HG02623 (cell line): ENCODE results near the gene DDRGK1.

ENCODE experiments used
- ATAC-seq: cut with Tn5 transposase; IDR thresholded peaks from one replicate; pipeline ENCODE4 v1.9.1; 2021; ENCODE audit warnings: moderate library complexity; ENCODE audit not compliant: unreplicated experiment

The DDRGK1 gene

DNA sequence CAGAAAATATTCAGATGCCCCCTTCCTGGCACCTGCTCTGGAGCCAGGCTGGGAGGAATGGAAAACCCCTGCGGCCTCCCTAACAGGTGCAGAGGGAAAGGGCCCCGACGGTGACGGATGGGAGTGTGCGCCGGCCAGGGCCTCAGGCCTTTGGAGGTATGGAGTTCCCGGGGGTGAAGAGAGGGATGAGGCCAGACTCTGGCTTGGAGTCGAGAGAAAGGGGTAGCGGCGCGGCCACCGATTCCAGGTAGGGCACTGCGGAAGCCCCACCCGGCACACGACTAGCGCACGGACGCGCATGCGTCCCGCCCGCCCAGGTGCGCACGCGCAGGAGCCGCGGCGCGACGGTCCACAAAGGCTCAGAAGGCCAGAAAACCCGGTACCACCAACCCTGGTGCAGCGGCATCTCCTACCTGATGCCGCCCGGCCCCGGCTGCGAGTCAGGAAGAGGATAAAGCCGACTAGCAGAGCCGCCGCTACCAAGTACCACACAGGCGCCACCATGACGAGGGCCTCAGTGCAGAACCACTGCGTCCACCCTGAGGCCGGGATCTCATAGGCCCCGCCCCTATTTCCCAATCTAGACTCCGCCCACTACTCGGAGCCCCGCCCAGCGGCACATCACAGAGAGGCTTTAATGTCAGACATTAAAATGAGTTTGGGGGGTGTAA lies at the start of gene DDRGK1:
Gene DDRGK1 (minus strand): TSS at position 559 of the 671 bp plus-strand sequence. CDS start 55 bp downstream, at position 504.
- peak; percentile 78 for ATAC-seq

DNA sequence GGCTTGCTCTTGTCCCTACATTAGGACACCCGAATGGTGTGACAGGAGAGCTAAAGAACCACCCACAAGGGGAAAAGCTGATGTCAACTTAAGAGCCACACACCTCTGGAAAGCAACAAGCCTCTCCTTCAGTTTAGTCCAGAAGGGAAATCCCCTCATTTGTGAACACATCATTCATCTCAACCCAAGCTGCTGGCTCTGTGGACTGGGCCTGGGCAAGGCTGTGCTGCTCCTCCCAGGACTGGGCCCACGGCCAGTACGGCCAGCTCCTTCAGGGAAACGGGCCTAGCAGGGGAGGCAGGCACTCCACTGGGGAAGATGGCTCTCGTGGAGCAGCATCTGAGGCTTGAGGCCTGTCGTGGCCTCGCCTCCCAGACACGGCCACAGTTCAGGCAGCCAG lies 47.3 kb upstream of the DDRGK1 start:
- no peak for ATAC-seq

DNA sequence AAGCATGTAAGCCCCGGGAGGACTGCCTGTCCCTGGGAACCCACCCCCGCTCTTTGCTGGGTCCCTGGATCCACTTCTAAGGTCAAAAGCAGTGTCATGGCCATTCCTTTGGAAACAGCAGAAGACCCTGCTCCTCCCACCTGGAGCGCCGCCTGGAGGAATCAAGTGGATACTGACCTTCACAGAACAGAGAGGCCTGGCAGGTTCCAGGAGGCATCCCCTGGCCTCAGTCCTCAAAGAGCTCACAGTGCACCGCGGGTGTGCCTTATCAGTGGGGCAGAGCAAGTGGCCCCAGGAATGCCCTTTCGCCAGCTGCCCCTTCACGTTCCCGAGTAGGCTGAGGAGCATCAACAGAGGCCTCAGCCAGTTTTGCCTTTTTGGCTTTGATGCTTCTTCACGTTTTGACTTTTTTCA lies 45.6 kb upstream of the DDRGK1 start:
- no peak for ATAC-seq

DNA sequence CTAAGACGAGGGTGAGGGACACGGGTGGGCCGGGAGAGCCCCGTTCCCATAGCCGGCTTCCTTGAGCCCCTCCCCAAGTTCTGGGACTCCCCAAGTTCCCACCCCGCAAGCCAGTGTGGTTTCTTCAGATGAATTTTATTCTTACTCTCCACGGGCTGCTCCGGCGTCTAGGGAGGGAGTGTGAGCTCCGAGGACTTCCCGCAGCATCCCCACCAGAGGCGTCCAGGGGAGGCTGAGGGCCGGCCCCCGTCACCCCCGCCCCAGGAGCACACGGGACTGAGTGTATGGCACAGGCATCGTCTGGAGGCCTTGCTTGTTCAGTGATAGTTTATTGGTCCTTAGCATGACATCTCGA lies 44.5 kb upstream of the DDRGK1 start:
- ATAC-seq: no peak

DNA sequence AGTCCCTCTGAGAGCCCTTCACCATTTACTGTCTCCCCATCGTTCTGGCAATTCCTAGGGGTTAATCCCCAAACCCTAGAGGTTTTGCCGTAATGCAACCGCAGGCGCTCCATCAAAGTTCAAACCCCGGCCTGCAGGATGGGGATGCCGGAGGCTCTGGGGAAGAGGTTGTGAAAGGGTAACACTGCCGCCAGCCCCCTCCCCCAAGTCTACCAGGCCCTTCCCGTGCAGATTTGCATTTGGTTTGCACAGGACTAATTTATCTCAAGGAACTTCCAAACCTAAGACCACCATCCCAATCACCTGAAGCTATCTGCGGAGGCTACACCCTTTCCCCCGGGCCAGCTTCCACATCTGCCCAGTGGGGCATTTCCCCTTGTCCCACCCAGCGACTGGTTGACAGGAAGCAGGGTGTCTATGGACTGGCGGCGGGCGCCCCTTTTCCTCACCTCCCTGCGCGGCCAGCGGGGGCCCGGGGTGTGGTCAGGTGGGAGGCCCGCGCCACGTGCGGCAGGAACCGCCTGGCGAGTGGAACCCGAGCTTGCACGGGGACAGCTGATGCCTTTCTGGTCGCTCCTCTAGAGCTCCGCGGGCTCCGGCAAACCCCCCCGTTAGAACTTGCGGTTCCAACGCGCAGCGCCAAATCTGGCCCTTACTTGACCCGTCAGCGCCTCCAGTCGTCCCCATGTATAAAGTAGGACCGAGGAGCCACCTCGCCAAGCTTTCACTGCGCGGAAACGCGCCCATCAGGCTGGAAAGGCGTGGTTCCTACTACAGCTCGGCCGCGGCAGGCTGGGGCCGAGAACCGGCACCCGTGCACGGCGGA lies 43.9 kb upstream of the DDRGK1 start:
- ATAC-seq: no peak

DNA sequence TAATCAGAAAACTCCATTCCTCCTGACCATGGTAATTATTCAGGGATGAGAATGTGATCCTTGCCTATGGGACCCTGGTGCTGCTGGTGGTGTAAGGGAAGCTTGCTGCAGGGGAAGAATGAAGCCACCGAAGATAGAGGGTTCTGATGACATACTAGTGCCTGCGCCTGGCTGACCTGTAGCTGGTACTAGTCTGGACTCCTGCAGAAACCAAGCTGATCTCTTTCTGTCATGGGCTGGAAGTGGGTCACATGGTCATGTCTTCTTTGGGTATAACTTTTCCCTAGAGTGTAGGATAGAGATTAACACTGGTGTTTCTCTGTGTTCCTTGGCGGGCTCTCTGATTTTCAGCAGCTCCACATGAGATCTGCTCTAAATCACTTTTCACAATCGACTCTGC lies 43.2 kb upstream of the DDRGK1 start:
- ATAC-seq: no peak

DNA sequence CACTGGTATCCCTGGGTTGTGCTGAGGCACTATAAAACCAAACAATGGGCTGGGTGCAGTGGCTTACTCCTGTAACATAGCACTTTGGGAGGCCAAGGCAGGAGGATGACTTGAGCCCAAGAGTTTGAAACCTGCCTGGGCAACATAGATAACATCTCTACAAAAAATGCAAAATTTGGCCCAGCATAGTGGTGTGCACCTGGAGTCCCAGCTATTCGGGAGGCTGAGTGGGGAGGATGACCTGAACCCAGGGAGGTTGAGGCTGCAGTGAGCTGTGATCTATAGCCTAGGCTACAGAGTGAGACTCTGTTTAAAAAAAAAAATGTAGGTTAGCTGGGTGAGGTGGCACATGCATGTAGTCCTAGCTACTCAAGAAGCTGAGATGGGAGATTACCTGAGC lies 42.2 kb upstream of the DDRGK1 start:
- no peak for ATAC-seq

DNA sequence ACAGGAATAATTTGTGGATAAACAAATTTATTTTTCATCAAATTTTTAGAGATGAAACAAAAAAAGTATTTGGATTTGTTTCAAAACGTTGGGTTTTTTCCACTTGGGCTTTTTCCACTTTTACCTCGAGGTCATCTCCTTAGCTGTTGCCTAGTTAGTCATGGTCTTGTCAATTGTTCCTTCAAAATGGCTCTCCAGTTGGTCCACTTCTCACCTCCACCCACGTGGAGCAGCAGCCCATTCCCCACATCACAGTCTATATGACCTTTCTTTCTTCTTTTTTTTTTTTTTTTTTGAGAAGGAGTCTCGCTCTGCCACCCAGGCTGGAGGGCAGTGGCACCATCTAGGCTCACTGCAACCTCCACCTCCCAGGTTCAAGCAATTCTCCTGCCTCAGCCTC lies 41.2 kb upstream of the DDRGK1 start:
- ATAC-seq: no peak

DNA sequence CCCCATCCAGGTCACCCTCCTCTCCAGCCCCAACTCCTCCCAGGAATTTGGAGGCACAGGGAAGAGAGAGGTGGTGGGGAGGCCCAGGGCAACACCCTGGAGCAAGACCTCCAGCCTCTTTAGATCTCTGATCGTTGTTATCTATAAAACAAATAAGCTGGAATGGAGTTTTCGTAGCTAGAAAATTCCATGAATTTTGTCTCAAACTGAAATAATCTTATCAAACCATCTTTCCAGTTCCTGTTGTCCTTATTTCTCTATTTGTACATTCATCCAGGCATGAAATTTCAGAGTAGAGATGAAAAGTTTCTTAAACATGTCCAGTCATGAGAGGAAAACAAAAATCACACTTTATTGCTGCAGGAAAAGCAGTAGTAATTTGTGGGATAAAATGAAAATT lies 40.7 kb upstream of the DDRGK1 start:
- ATAC-seq: no peak

DNA sequence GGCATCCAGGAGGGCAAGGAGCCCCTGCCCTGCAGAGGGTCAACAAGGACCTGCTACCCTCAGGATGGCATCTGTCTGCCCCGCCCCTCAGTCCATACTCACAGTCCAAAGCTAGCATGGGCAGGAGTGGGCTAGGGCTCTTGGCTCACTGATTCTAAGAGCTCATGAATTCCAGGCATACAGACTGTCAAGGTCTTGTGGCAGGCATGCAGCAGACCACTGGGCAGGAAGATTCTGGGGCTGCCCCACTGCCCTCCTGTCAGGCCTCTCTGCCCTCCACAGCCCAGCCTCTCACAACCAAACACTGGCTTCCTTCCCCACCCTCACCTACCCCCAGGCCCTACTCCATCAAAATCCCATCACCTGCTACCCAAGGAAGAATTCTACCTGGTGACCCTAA lies 40.1 kb upstream of the DDRGK1 start:
- no peak for ATAC-seq

DNA sequence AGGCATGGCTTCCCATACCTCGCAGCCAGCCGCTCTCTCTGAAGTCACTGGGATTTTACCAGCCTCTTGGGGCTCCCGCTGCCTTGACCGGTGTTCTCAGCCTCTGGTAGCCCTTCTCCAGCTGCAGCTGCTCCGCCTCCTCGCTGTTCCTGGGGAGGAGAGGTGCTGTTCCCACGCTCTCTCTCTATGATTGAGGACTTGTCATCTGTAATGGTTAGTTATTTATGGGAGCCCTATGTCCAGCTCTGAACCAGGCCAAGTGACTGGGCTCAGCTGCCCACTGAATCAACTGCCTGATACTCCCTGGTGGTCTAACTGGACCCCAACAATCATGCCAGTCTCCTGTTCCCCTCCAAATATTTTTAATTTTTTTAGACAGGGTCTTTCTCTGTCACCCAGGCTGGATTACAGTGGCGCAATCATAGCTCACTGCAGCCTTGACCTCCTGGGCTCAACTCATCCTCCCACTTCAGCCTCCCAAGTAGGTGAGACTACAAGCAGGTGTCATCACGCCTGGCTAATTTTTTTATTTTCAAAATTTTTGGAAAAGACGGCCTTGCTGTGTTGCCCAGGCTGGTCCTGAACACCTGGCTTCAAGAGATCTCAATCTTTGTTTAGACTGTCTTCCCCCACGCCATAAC lies 39.4 kb upstream of the DDRGK1 start:
- ATAC-seq: no peak

DNA sequence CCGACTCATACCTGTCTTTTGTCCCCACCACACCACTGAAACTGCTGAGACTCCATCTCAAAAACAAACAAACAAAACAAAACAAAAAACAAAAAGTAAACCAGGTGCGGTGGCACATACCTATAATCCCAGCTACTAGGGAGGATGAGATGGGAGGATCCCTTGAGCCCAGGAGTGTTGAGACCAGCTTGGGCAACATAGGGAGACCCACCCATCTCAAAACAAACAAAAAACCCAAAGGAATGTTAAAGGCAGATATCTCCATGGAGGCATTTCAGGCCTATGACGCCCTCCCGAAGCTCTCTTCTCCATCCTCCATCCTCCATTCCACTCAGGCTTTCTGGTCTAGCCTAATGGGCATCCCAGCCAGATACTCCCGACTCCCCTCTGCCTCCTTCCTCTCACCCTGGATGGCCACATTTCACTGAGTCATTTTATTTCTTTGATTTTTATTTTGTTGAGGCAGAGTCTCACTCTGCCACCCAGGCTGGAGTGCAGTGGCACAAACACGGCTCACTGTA lies 37.8 kb upstream of the DDRGK1 start:
- ATAC-seq: no peak

DNA sequence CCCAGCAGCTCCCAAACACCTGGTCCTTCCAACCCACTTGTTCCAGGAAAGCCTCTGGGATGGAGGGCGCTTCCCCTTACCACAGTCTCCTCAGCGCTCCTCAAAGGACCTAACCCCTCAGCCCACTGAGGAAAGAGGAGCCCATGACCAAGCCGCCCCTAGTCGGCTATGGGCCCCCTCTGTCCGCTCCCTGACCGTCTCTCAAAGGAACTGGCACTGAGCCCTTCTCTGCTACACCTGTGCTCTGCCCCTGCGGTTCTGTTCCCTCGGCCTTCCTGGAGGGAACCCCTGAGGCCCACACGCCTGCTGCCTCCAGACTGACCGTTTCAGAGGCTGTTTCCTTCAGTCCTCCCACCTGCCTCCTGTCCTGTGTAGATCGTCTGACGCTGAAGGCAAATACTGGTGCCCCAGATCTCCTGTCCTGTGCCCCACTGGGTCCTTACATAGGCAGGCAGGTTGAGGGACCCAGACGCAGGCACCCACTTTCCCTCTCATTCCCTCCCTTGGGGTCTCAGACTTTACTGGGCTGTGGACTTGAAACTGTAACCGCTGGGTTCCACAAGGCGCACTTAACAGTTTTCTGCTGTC lies 36.4 kb upstream of the DDRGK1 start:
- no peak for ATAC-seq

DNA sequence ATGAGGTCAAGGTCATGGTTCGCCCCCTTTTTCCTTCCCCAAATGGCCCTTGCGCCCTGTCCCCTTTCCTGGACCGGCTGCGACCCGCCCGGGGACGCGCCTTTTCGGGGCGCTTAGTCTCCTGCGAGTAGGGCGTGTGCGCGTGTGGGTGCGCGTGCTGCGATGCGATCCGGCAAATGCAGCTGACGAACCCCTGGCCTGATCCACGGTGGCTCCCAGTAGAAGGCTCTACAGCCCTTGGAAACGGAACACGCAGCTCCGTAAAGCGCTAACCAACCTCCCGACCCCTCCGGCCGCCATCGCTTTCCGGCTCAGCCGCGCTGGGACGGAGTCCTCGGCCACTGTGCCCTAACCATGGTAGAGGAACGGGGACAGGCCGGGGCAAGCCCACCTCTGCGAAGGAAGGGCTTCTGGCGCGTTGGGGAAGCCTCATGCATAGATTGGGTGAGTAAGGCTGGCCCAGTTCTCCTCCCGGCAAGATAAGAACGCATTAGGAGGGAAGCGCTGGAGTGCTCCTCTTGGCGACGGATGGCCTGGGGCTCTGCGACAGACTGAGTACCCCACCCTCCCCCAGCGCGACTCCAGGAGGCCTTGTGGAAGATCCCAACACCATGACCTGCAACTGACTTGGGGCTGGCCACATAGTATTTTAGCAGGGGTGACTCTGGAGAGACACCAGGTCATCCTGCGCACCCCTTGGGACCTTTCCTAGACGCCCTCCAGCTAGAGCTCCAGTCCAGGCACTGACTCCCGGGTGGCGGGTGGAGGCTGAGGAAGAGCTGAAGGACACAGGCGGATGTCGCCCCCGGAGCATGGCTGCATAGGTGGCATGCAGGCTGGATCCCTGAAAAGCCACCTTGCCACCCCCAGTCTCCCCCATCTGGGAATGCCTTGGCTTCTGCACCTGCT lies 35.6 kb upstream of the DDRGK1 start:
- no peak for ATAC-seq

DNA sequence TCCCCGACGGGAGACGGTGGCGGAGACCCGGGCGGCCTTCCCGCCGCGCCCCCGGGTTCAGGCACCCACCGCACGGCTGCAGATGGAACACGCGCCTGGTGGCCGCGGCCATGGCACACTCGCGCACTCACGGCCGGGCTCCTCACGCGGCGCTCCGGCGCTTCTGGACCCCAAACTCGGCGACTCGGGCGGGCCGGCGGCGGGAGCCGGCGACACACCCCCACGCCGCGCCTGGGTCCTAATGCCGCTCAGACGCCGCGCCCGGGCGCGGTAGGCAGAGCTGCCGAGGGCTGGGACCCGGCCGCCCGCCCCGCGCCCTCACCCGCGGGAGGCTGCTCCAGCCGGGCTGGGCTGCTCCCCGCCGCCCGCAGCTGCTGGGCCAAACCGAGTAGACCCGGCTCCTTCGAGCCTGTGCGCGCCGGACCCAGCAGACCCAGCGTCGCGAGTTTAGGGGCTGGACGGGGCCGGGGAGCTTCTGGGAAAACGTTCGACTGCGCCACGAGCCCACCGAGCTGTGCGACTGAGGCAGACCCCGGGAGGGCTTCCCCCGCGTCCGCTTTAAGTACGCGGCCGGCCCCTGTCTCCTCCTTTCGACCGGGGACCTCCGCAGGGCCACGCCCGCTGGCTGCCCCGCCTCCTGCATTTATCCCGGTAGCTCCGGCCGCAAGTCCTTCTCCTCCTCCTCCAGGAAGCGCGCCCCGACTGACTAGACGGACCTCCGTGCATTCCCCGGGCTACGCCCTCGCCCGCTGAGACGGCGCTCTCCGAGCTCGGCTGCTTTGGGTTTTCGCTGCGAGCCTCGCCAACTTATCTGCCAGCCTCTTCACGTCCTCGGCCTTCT lies 34.8 kb upstream of the DDRGK1 start, which contains the start of gene SLC4A11:
Gene SLC4A11 (minus strand): TSS at position 165 of the 841 bp plus-strand sequence. CDS start 53 bp downstream, at position 112.
- ATAC-seq: no peak

DNA sequence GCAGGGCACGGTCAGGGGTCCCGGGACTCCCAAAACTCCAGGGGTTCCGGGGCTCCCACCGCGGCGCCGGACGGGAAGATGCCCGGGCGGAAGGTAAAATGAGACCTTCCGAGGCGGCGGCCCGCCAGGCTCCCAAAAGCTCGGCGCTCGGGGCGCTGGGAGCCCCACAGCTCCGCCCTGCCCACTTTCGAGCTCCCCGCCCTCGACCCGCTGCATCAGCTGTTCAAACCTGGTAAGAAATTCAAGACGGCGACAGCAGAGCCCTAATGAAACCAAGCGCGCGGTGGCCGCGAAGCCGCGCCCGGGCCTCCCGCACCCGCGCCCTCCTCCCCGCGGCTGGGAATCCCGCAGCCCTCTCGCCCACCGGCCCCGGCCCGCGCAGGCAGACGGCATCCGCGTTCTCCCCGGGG lies 34.1 kb upstream of the DDRGK1 start:
- no peak for ATAC-seq

DNA sequence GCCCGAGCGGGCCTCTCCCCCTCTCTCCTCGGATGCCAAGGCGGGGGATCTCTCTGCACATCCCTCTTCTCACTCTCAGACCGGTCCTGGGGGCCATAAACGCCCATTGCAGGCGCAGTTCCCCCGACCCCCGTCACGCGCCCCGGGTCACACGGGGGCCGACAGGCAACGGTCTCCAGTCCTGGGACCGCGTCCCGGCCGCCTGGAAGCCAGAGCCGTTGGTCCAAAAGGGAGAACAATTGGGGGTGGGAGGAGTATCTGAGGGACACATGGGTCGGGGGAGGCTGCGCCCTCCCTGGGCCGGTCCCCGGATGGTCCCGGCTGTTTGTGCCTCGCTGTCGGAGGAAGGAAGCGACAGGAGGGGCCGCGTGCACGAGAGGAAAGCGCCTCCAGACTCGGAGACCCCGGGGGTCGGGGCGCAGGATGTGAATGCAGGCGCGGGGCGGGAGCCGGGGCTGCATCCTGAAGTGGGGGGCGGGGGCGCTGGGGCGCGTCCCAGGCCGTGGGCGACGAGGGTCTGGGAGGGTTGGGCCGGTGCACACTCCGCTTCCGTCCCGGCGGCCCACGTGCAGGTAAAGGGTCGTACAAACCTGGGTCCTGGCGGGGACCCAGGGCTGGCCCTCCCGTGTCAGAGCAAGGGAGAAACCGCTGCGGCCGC lies 33.6 kb upstream of the DDRGK1 start:
- no peak for ATAC-seq

DNA sequence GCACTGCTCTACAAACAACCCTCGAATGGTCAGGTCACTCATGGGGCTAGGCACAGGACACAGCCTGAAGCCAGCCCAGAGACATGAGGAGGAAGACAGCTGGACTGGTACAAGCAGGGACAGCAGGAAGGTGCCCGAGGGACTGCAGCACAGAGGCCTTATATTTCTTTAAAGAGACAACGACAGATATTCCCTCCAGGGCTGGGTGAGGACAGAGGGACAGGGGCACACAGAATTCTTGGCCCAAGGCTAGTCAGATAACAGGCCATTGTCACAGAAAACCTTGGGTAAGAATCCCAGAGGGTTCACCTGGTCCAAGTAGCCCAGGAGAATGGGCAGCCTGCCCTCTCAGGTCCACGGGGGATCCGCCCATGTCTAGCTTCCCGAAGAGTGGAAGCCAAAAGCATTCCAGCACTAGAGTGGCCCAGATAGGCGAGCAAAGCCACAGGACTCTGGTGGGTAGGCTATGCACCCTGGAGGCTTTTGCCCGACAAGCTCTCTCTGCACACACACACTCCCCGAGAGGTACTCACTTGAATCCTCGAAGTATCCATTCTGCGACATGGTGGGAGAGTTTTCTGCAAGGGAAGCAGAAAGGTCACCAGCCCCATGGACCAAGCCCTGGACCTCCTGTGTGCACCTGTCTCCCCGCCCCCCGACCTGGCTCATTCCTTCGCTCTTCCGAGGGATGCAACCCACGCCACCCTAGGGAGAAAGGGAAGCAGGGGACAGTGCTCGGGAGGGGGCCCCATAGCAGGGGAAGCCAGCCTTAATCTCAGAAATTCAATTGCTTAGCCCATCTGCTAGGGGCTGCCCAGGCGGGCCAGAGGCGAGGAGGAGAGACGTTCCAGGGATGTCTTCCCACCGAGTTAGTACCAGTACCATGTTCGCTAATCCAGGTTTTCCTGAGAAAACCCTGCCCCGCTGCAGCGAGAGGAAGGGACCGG lies 32.8 kb upstream of the DDRGK1 start:
- ATAC-seq: no peak
